ENCODE results near the gene SELENOH. TPM values are rescaled to one million over a fixed set of nuclear protein-coding genes. Genes with fewer than 3 reads are reported as not detected.
A peak's percentile ranks its signal among the peaks of the same experiment; 100 is the strongest.

Gene SELENOH
- total RNA-seq, 1 experiment from 2014 or later, result 112 TPM

- TF ChIP-seq TCF7L2 (IDR thresholded peaks at IDR 0.05; ENCODE audit: low read depth, low read length) (no peak), POLR2AphosphoS5 (IDR thresholded peaks at IDR 0.05; ENCODE audit: low read depth, low read length) (no peak), CTCF (IDR thresholded peaks at IDR 0.05) (no peak), SIN3A (IDR thresholded peaks at IDR 0.05; ENCODE audit: borderline replicate concordance, insufficient read depth, low read depth, low read length) (no peak)
- TF ChIP-seq, protein P1, sequence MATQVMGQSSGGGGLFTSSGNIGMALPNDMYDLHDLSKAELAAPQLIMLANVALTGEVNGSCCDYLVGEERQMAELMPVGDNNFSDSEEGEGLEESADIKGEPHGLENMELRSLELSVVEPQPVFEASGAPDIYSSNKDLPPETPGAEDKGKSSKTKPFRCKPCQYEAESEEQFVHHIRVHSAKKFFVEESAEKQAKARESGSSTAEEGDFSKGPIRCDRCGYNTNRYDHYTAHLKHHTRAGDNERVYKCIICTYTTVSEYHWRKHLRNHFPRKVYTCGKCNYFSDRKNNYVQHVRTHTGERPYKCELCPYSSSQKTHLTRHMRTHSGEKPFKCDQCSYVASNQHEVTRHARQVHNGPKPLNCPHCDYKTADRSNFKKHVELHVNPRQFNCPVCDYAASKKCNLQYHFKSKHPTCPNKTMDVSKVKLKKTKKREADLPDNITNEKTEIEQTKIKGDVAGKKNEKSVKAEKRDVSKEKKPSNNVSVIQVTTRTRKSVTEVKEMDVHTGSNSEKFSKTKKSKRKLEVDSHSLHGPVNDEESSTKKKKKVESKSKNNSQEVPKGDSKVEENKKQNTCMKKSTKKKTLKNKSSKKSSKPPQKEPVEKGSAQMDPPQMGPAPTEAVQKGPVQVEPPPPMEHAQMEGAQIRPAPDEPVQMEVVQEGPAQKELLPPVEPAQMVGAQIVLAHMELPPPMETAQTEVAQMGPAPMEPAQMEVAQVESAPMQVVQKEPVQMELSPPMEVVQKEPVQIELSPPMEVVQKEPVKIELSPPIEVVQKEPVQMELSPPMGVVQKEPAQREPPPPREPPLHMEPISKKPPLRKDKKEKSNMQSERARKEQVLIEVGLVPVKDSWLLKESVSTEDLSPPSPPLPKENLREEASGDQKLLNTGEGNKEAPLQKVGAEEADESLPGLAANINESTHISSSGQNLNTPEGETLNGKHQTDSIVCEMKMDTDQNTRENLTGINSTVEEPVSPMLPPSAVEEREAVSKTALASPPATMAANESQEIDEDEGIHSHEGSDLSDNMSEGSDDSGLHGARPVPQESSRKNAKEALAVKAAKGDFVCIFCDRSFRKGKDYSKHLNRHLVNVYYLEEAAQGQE (IDR thresholded peaks at IDR 0.05; ENCODE audit: insufficient read depth in 1 of 2, low read depth in 2 of 2, low read length in 1 of 2), result no peak
- Histone ChIP-seq H3K27me3 (ENCODE audit: control insufficient read depth, insufficient read depth, low read length) (no peaks in the 10 kb centered on the region), H3K4me3 (ENCODE audit: low read depth in 2 of 2, low read length in 2 of 2) (no peak overlapping the region), H3K27ac (ENCODE audit: low read length) (peak overlapping the region; percentile 36), H3K4me1 (ENCODE audit: control insufficient read depth, insufficient read depth, low read length) (peaks cover 50% of the 10 kb centered on the region), H3K36me3 (ENCODE audit: control insufficient read depth, insufficient read depth, low read length) (peaks cover 4% of the 10 kb centered on the region), H3K9me3 (ENCODE audit: control insufficient read depth, insufficient read depth, low read depth, low read length) (no peaks in the 10 kb centered on the region)
- BruUV-seq (replicated peaks), result no TSS peak
- in situ Hi-C loops (cut with HindIII; ENCODE audit: low pct_unique_long_range_greater_than_20kb, low sequenced_read_pairs), result no loop called here
- POLR2A ChIA-PET, result interaction anchor here (0.6 kb wide), 1 partner anchor 83 kb away, joined by 7 read pairs; no protein-coding TSS in a partner anchor
- CTCF ChIA-PET, result interaction anchor here (0.7 kb wide), 1 partner anchor 9 kb away, joined by 3 read pairs; no protein-coding TSS in a partner anchor
- no peak for ATAC-seq
- no peak for DNase-seq (ENCODE audit: low read depth, low spot score)
- intact Hi-C loops (cut with micrococcal nuclease; ENCODE audit: unreplicated experiment), result no loop called here
These were observed 50.2 kb downstream of the SELENOH start for GRCh38 chr11:57791321-57792059.

DNA sequence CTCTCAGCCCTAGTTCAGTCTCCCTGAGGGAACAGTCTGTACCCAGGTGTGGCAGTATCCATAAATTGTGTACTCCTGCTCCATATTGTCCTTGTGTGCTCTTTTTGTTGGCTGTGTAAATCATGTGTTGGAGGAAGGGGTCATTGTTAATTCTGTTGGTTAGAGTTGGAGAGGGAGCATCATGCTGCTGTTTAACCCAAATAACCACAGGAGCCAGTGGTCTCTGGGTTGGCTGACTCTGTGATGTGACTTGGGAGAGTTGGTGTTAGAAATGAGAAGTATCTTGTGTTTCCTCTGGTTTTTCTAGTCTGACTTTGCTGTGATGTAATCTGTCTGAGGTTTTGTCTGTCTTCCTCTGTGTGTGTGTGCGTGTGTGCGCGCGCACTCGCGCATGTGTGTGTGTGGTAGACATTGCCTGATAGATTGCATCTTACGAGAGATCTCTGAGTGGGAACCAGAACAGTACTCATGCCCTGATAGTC lies 50.8 kb downstream of the SELENOH start:
- peaks cover 4% of the 10 kb centered on the region for H3K36me3 ChIP-seq (ENCODE audit: control insufficient read depth, insufficient read depth, low read length)
- no TSS peak for BruUV-seq (replicated peaks)
- DNase-seq (ENCODE audit: low read depth, low spot score) (no peak), ATAC-seq (no peak)
- CTCF ChIA-PET, result no interaction called here
- in situ Hi-C loops (cut with HindIII; ENCODE audit: low pct_unique_long_range_greater_than_20kb, low sequenced_read_pairs), result no loop called here
- H3K27ac ChIP-seq (ENCODE audit: low read length), result peak overlapping the region; percentile 32; the same call in 1 of the 2 replicates
- POLR2A ChIA-PET, result no interaction called here
- no peak for TF ChIP-seq SIN3A (IDR thresholded peaks at IDR 0.05; ENCODE audit: borderline replicate concordance, insufficient read depth, low read depth, low read length)
- no peak for TF ChIP-seq CTCF (IDR thresholded peaks at IDR 0.05)
- TF ChIP-seq, protein P1 (IDR thresholded peaks at IDR 0.05; ENCODE audit: insufficient read depth in 1 of 2, low read depth in 2 of 2, low read length in 1 of 2), result no peak
- TF ChIP-seq POLR2AphosphoS5 (IDR thresholded peaks at IDR 0.05; ENCODE audit: low read depth, low read length), result no peak
- no peak for TF ChIP-seq TCF7L2 (IDR thresholded peaks at IDR 0.05; ENCODE audit: low read depth, low read length)
- H3K27me3 ChIP-seq (ENCODE audit: control insufficient read depth, insufficient read depth, low read length), result no peaks in the 10 kb centered on the region
- peaks cover 44% of the 10 kb centered on the region for H3K4me1 ChIP-seq (ENCODE audit: control insufficient read depth, insufficient read depth, low read length)
- H3K9me3 ChIP-seq (ENCODE audit: control insufficient read depth, insufficient read depth, low read depth, low read length), result no peaks in the 10 kb centered on the region
- H3K4me3 ChIP-seq (ENCODE audit: low read depth in 2 of 2, low read length in 2 of 2), result no peak overlapping the region
- intact Hi-C loops (cut with micrococcal nuclease; ENCODE audit: unreplicated experiment), result no loop called here
